HG02938 (cell line): ENCODE results near the gene TSPAN33.
"Not testable (repeated sequence)": the region's sequence is repeated elsewhere in the genome, so short reads cannot be mapped to it uniquely, and the experiment has no call there.

Experiments used
- ATAC-seq: cut with Tn5 transposase; IDR thresholded peaks from one replicate; pipeline ENCODE4 v1.9.1; 2021; ENCODE audit warnings: mild to moderate bottlenecking, moderate library complexity; ENCODE audit not compliant: unreplicated experiment

Gene TSPAN33

GRCh38 chr7:129169171-129169671, 24.7 kb downstream of the TSPAN33 start:
- no peak for ATAC-seq

- ATAC-seq: peak; percentile 45
Observed at GRCh38 chr7:129169686-129170440, 25.4 kb downstream of the TSPAN33 start.

DNA sequence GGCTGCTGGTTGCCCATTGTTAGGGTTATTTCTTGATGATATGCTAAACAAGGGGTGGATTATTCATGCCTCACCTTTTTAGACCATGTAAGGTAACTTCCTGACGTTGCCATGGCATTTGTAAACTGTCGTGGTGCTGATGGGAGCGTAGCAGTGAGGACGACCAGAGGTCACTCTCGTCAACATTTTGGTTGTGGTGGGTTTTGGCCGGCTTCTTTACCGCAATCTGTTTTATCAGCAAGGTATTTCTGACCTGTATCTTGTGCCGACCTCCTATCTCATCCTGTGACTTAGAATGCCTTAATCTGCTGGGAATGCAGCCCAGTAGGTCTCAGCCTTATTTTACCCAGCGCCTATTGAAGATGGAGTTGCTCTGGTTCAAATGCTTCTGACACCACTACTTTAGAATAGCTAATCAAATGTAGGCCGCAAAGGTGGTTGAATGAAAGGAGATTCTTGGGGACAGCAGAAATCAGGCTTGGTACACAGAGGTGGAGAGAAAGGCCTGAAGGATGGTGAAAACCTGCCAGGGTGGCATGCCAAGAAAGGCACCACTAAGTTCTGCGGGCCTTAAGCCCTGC, 26.0 kb downstream of the TSPAN33 start:
- ATAC-seq: no peak

DNA sequence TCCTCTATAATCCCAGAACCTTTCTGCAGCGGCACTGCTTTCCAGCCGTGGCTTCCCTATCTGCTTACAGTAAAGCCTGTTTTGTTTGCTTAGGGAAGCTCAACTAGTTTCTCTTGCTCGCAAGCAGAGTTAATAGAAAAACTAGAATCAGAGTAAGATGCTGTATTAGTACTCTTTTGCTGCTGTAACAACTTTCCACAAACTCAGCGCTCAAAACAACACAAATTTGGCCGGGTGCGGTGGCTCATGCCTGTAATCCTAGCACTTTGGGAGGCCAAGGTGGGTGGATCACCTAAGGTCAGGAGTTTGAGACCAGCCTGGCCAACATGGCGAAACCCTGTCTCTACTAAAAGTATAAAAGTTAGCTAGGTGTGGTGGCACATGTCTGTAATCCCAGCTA, 29.4 kb downstream of the TSPAN33 start:
- not testable (repeated sequence) for ATAC-seq

DNA sequence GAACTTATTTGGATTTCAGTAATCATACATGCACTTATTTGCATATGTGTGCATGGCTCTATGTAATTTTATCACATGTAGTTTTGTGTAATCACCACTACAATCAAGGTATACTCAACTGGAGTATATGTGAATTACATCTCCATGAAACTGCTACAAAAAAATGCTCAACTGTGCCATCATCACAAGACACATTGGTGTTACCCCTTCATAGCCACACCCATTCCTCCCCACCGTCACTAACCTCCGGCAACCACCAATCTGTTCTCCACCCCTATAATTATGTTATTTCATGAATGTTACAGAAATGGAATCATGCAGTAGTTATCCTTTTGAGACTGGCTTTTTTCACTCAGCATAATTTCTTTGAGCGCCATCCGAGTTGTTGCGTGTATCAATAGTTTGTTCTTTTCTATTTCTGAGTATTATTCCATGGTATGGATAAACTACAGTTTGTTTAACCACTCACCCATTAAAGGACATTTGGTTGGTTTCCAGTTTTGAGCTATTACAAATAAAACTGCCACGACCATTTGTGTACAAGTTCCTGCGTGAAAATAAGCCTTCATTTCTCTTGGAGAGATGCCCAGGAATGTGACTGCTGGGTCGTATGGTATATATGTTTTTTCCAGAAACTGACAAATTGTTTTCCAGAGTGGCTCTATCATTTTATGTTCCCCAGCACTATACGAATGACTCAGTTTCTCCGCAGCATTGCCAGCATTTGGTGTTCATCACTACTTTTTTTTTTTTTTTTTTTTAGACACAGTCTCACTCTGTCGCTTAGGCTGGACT, 32.6 kb downstream of the TSPAN33 start:
- ATAC-seq: no peak

- ATAC-seq: no peak
Observed at GRCh38 chr7:129184981-129185670, 40.6 kb downstream of the TSPAN33 start.

DNA sequence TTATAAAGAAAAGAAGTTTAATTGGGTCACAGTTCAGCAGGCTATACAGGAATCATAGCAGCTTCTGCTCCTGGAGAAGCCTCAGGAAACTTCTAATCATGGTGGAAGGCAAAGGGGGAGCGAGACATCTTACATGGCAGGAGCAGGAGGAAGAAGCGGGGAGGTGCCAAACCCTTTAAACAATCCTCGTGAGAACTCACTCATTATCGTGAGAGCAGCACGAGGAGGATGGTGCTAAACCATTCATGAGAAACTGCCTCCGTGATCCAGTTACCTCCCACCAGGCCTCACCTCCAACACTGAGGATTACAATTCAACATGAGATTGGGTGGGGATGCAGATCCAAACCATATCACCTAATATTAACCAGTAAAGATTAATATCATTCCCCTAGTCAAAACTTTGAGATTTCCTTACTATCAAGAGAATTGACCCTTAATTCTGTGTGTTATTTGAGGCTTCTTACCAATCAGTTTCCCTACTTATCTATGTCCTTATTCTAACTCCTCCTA, 42.3 kb downstream of the TSPAN33 start:
- ATAC-seq: no peak

DNA sequence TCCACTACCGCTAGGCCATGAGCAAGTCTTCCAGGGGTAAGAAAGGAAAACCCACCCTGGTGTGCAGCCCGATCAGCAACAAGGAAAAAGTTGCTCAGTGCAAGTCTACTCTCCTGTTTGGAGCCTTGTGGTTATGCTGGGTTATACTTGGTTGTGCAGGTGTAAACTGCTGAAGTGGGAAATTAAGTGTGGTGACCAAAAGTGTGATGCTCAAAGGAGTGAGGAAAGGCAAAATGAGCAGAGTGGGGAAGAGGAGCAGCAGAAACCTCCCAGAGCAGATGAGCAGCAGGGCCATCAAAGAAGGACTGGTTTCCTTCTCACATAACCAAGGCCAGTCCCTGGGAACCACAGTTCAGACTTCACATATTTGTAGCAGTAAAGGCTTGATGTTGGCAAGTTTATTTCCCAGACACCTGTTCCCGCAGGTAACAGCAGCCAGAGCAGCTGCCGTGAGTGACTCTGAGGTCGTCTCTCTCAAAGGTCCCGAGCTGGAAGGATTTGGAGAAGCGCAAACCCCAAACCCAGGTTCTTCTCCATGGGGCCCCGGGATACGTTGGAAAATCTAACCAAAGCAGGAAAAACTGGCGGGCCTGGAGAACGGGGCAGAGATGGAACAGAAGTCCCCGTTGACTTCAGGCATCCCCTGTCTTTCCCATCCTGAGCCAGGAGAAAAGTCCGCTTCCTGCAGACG, 43.3 kb downstream of the TSPAN33 start:
- ATAC-seq: no peak

GRCh38 chr7:129188372-129188891, 43.9 kb downstream of the TSPAN33 start, which contains the start of gene SMO:
Gene SMO, plus strand, starts transcription at chr7:129188633. Its CDS starts 519 bp downstream, at chr7:129189152.
- ATAC-seq: no peak

DNA sequence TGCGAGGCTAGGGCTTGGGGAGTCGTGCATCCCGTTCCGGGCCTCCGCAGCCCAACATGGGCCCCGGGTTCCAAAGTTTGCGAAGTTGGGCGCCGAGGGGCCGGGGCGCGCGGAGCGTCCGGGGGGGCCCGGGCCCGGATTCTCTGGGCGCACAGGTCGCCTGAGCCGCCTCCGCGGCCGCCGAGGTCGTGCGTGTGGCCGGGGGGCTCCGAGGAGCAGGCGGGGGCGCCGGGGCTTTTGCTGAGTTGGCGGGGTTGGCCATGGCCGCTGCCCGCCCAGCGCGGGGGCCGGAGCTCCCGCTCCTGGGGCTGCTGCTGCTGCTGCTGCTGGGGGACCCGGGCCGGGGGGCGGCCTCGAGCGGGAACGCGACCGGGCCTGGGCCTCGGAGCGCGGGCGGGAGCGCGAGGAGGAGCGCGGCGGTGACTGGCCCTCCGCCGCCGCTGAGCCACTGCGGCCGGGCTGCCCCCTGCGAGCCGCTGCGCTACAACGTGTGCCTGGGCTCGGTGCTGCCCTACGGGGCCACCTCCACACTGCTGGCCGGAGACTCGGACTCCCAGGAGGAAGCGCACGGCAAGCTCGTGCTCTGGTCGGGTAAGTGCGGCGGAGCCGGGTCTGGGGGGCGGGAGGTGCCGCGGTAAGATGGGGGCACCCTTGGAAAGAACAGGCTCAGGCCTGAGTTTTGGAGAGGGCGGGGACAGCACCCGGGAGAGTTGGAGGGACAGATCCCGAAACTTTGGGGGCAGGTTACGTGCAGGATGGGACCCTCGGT, 44.6 kb downstream of the TSPAN33 start:
- no peak for ATAC-seq

GRCh38 chr7:129189661-129190310, 45.3 kb downstream of the TSPAN33 start:
- no peak for ATAC-seq

DNA sequence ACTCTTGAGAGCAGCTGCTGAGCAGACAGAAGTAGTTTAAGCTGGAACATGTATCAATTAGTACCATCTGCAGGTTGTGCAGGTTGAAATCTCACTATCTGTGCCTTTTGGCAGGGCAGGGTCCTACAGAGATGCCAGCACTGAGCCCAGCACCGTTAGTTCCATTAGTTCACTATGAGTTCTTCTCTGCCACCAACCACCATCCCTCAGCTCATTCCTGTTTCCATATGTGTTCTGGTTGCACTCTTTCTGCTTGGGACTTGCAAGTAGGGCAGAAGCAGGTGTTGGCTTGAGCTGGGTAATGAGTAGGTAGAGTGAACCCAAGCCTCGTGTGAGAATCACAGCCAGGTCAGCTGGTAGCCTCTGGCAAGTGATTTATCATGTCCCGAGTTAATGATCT, 46.8 kb downstream of the TSPAN33 start:
- no peak for ATAC-seq

GRCh38 chr7:129193892-129194291, 49.4 kb downstream of the TSPAN33 start:
- ATAC-seq: no peak

DNA sequence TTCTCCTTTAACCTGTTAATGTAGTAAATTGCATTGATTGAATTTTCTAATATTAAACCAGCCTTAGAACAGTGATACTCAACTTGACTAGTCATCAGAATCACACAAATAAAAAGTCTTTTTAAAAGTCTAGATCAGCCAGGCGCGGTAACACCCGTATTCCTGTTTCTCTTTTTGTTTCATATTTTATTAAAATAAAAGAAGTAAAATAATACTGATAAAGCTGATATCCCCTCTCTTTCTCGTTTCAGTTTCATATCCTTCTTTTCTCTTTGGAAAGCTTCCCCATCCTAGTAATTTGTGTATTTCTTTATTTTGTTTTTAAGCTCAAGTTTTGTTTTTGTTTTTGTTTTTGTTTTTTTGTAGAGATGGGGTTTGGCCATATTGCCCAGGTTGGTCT, 53.3 kb downstream of the TSPAN33 start:
- ATAC-seq: no peak

DNA sequence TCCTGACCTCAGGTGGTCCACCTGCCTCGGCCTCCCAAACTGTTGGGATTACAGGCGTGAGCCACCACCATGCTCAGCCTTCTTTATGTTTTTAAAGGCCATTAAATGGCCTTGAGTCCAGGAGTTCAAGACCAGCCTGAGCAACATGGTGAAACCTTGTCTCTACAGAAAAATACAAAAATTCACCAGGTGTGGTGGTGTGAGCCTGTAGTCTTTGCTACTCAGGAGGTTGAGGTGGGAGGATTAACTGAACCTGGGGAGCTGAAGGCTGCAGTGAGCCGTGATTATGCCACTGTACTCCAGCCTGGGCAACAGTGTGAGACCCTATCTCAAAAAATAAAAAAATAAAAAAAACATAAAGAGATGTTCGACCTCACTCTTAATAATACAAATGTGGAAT, 54.9 kb downstream of the TSPAN33 start:
- ATAC-seq: no peak

GRCh38 chr7:129202058-129202777, 57.7 kb downstream of the TSPAN33 start:
- ATAC-seq: no peak

GRCh38 chr7:129203050-129203741, 58.7 kb downstream of the TSPAN33 start:
- no peak for ATAC-seq
